ENCODE data around the gene PACRG. TPM values are rescaled to one million over a fixed set of nuclear protein-coding genes. Genes with fewer than 3 reads are reported as not detected.

Gene PACRG
- total RNA-seq, 2 donors from 2014 or later = 13.0 TPM; not detected in 1

GRCh38 chr6:163092876-163093275 lies 365.1 kb downstream of the PACRG start:
- no peaks in the 10 kb centered on the region for H3K36me3 ChIP-seq
- DNase-seq (ENCODE audit: low spot score) (no peak), ATAC-seq (ENCODE audit: insufficient number of reproducible peaks, low FRiP score, low read depth) (no peak)
- no peaks in the 10 kb centered on the region for H3K9me3 ChIP-seq
- H3K27me3 ChIP-seq (replicated peaks; ENCODE audit: insufficient read depth) = no peaks in the 10 kb centered on the region
- H3K4me1 ChIP-seq (ENCODE audit: control insufficient read depth in 1 of 2, low read depth in 2 of 2) = no peaks in the 10 kb centered on the region
- H3K27ac ChIP-seq = no peak overlapping the region
- TF ChIP-seq CTCF (IDR thresholded peaks at IDR 0.05) = no peak
- H3K4me3 ChIP-seq = no peak overlapping the region

- no peaks in the 10 kb centered on the region for H3K4me1 ChIP-seq (ENCODE audit: control insufficient read depth in 1 of 2, low read depth in 2 of 2)
- no peaks in the 10 kb centered on the region for H3K36me3 ChIP-seq
- DNase-seq (ENCODE audit: low spot score) (no peak), ATAC-seq (ENCODE audit: insufficient number of reproducible peaks, low FRiP score, low read depth) (no peak)
- no peak overlapping the region for H3K4me3 ChIP-seq
- no peaks in the 10 kb centered on the region for H3K27me3 ChIP-seq (replicated peaks; ENCODE audit: insufficient read depth)
- no peak overlapping the region for H3K27ac ChIP-seq
- TF ChIP-seq CTCF (IDR thresholded peaks at IDR 0.05) = no peak
- H3K9me3 ChIP-seq = no peaks in the 10 kb centered on the region
Measured at GRCh38 chr6:163094881-163095280, 367.1 kb downstream of the PACRG start.

- Histone ChIP-seq H3K27ac (no peak overlapping the region), H3K27me3 (replicated peaks; ENCODE audit: insufficient read depth) (no peaks in the 10 kb centered on the region), H3K4me3 (no peak overlapping the region), H3K4me1 (ENCODE audit: control insufficient read depth in 1 of 2, low read depth in 2 of 2) (no peaks in the 10 kb centered on the region), H3K9me3 (no peaks in the 10 kb centered on the region), H3K36me3 (no peaks in the 10 kb centered on the region)
- ATAC-seq (ENCODE audit: insufficient number of reproducible peaks, low FRiP score, low read depth) (no peak), DNase-seq (ENCODE audit: low spot score) (no peak)
- TF ChIP-seq CTCF (IDR thresholded peaks at IDR 0.05) = no peak
Measured at GRCh38 chr6:163095401-163095800, 367.6 kb downstream of the PACRG start.

- H3K36me3 ChIP-seq = no peaks in the 10 kb centered on the region
- TF ChIP-seq CTCF (IDR thresholded peaks at IDR 0.05) = no peak
- H3K9me3 ChIP-seq = no peaks in the 10 kb centered on the region
- DNase-seq (ENCODE audit: low spot score) (no peak), ATAC-seq (ENCODE audit: insufficient number of reproducible peaks, low FRiP score, low read depth) (no peak)
- H3K4me3 ChIP-seq = no peak overlapping the region
- no peak overlapping the region for H3K27ac ChIP-seq
- no peaks in the 10 kb centered on the region for H3K27me3 ChIP-seq (replicated peaks; ENCODE audit: insufficient read depth)
- no peaks in the 10 kb centered on the region for H3K4me1 ChIP-seq (ENCODE audit: control insufficient read depth in 1 of 2, low read depth in 2 of 2)
Measured at GRCh38 chr6:163098827-163099479, 371.2 kb downstream of the PACRG start.

- Histone ChIP-seq H3K9me3 (no peaks in the 10 kb centered on the region), H3K27me3 (replicated peaks; ENCODE audit: insufficient read depth) (no peaks in the 10 kb centered on the region), H3K4me1 (ENCODE audit: control insufficient read depth in 1 of 2, low read depth in 2 of 2) (no peaks in the 10 kb centered on the region), H3K36me3 (no peaks in the 10 kb centered on the region), H3K27ac (no peak overlapping the region), H3K4me3 (no peak overlapping the region)
- ATAC-seq (ENCODE audit: insufficient number of reproducible peaks, low FRiP score, low read depth) (no peak), DNase-seq (ENCODE audit: low spot score) (no peak)
- no peak for TF ChIP-seq CTCF (IDR thresholded peaks at IDR 0.05)
Measured at GRCh38 chr6:163099621-163100171, 371.9 kb downstream of the PACRG start.

Measured in thoracic aorta (tissue), 2 donors.